GM23338 (cell line): Measurements from ENCODE around the gene KCNK1. TPM values are rescaled to one million over a fixed set of nuclear protein-coding genes. Genes with fewer than 3 reads are reported as not detected.

ENCODE experiments used
- ATAC-seq: fragments of 200-7000 bp; cut with Tn5 transposase; 3 replicates; pipeline ENCODE4 v1.9.1; 2020
- DNase-seq: peaks from one replicate; pipeline ENCODE4 v3.0.0-alpha.2; 2015; ENCODE audit warnings: low spot score
- H2AFZ ChIP-seq: fragments of 200-600 bp; sonication (generic); 2 replicates; pipeline ENCODE4 v1.8.0; 2016; ENCODE audit warnings: antibody characterized with exemption, mild to moderate bottlenecking, moderate library complexity
- H3F3A ChIP-seq: fragments of 200-600 bp; sonication (generic); replicated peaks from 2 replicates; pipeline ENCODE4 v1.8.0; 2017; ENCODE audit warnings: antibody characterized with exemption, mixed run types, low read depth
- H3K27ac ChIP-seq: fragments of 200-600 bp; sonication (generic); 2 replicates; pipeline ENCODE4 v1.6.1; 2016; ENCODE audit warnings: low read depth
- H3K27me3 ChIP-seq: fragments of 200-600 bp; sonication (generic); 2 replicates; pipeline ENCODE4 v1.8.0; 2016; ENCODE audit warnings: mild to moderate bottlenecking, mixed run types, moderate library complexity; ENCODE audit not compliant: insufficient read depth
- H3K36me3 ChIP-seq: fragments of 200-600 bp; sonication (generic); 2 replicates; pipeline ENCODE4 v1.8.0; 2016; ENCODE audit warnings: mild to moderate bottlenecking; ENCODE audit not compliant: insufficient read depth
- H3K4me1 ChIP-seq: fragments of 200-600 bp; sonication (generic); 2 replicates; pipeline ENCODE4 v1.8.0; 2016; ENCODE audit warnings: mild to moderate bottlenecking, moderate library complexity; ENCODE audit not compliant: insufficient read depth
- H3K4me2 ChIP-seq: fragments of 200-600 bp; sonication (generic); 2 replicates; pipeline ENCODE4 v1.7.1; 2017; ENCODE audit warnings: mixed run types
- H3K4me3 ChIP-seq: fragments of 200-600 bp; sonication (generic); 2 replicates; pipeline ENCODE4 v1.6.1; 2016; ENCODE audit warnings: mixed run types
- H3K79me2 ChIP-seq: fragments of 200-600 bp; sonication (generic); replicated peaks from 2 replicates; pipeline ENCODE4 v1.8.0; 2017; ENCODE audit warnings: mild to moderate bottlenecking; ENCODE audit not compliant: insufficient read depth
- H3K9me2 ChIP-seq: fragments of 200-600 bp; sonication (generic); 2 replicates; pipeline ENCODE4 v1.8.0; 2017; ENCODE audit not compliant: insufficient read depth
- H4K20me1 ChIP-seq: fragments of 200-600 bp; sonication (generic); replicated peaks from 2 replicates; pipeline ENCODE4 v1.8.0; 2017; ENCODE audit warnings: mild to moderate bottlenecking; ENCODE audit not compliant: insufficient read depth
- H3K27ac Mint-ChIP-seq: 2 replicates; pipeline ENCODE4 v1.8.0; 2020; ENCODE audit warnings: inconsistent platforms, mild to moderate bottlenecking, moderate library complexity, mixed read lengths
- H3K27me3 Mint-ChIP-seq: 3 replicates; pipeline ENCODE4 v1.8.0; 2022; ENCODE audit warnings: low read depth, mild to moderate bottlenecking, moderate library complexity, mixed read lengths, inconsistent platforms; ENCODE audit not compliant: insufficient read depth, poor library complexity
- H3K36me3 Mint-ChIP-seq: 3 replicates; pipeline ENCODE4 v1.8.0; 2021; ENCODE audit warnings: low read depth, mild to moderate bottlenecking, inconsistent platforms, moderate library complexity, mixed read lengths
- H3K4me1 Mint-ChIP-seq: 3 replicates; pipeline ENCODE4 v1.8.0; 2020; ENCODE audit warnings: mild to moderate bottlenecking, inconsistent platforms, mixed read lengths
- H3K4me3 Mint-ChIP-seq: 3 replicates; pipeline ENCODE4 v1.8.0; 2021; ENCODE audit warnings: moderate library complexity, mild to moderate bottlenecking, inconsistent platforms, mixed read lengths
- H3K9me3 Mint-ChIP-seq: 3 replicates; pipeline ENCODE4 v1.8.0; 2020; ENCODE audit warnings: moderate library complexity, mild to moderate bottlenecking, inconsistent platforms, mixed read lengths
- EZH2 ChIP-seq: fragments of 200-600 bp; sonication (generic); IDR thresholded peaks from one replicate; pipeline ENCODE4 v1.8.0; 2017; ENCODE audit warnings: antibody characterized with exemption, mild to moderate bottlenecking, low read depth; ENCODE audit not compliant: unreplicated experiment
- EZH2phosphoT487 ChIP-seq: fragments of 200-600 bp; sonication (generic); IDR thresholded peaks from one replicate; pipeline ENCODE4 v1.8.1; 2018; ENCODE audit warnings: antibody characterized with exemption; ENCODE audit not compliant: unreplicated experiment
- JUNB ChIP-seq: IDR thresholded peaks from one replicate; pipeline ENCODE4 v1.6.1; 2016; ENCODE audit warnings: antibody characterized with exemption; ENCODE audit not compliant: unreplicated experiment
- NANOG ChIP-seq: IDR thresholded peaks from 2 replicates; pipeline ENCODE4 v1.6.1; 2016; ENCODE audit warnings: antibody characterized with exemption, borderline replicate concordance
- POLR2AphosphoS5 ChIP-seq: IDR thresholded peaks from 2 replicates; pipeline ENCODE4 v1.6.1; 2016; ENCODE audit warnings: antibody characterized with exemption, low read depth
- STAT1 ChIP-seq: IDR thresholded peaks from one replicate; pipeline ENCODE4 v1.6.1; 2016; ENCODE audit warnings: antibody characterized with exemption; ENCODE audit not compliant: unreplicated experiment
- ZNF114 ChIP-seq: fragments of 250-450 bp; sonication (Bioruptor Pico); IDR thresholded peaks from 2 replicates; pipeline ENCODE4 v1.5.0; 2020; ENCODE audit warnings: mild to moderate bottlenecking, moderate library complexity
- ZNF331 ChIP-seq: fragments of 250-450 bp; sonication (Bioruptor Pico); IDR thresholded peaks from 2 replicates; pipeline ENCODE4 v1.5.0; 2020; ENCODE audit warnings: low read depth, mild to moderate bottlenecking, moderate library complexity
- polyA plus RNA-seq: library from polyadenylated mRNA; unstranded; fragments of >200 nt; fragmentation: Nextera tagmentation; extraction: Ambion mirVana; gene quantifications from 2 replicates; pipeline ENCODE4 v1.2.1, GENCODE V29; 2016
- total RNA-seq: library from RNA; depleted of rRNA; stranded (reverse); fragments of >200 nt; shearing (Covaris generic); gene quantifications from 2 replicates; pipeline ENCODE4 v1.2.3, GENCODE V29; 2014
- TF ChIP-seq, protein P1 (sequence below): IDR thresholded peaks from 2 replicates; pipeline ENCODE4 v1.6.1; 2016; ENCODE audit warnings: antibody characterized with exemption
- TF ChIP-seq, protein P2 (sequence below), 2 experiments: fragments of 200-600 bp in 1 of 2; sonication (generic) in 1 of 2; conservative IDR thresholded peaks; 2 replicates each; pipeline versions ENCODE4 v1.5.1 to v1.6.1; 2016 to 2017; ENCODE audit warnings: antibody characterized with exemption in 2 of 2, low read depth in 2 of 2, mild to moderate bottlenecking in 2 of 2, moderate library complexity in 1 of 2
- TF ChIP-seq, protein P3 (sequence below): IDR thresholded peaks from one replicate; pipeline ENCODE4 v1.6.1; 2018; ENCODE audit warnings: antibody characterized with exemption; ENCODE audit not compliant: unreplicated experiment
- TF ChIP-seq, protein P4 (sequence below): fragments of 250-450 bp; sonication (Bioruptor Pico); IDR thresholded peaks from 2 replicates; pipeline ENCODE4 v1.5.0; 2020; ENCODE audit warnings: mild to moderate bottlenecking, moderate library complexity

KCNK1 gene
- total and polyA plus RNA-seq, 2 experiments from 2014 or later = 10.1 to 12.7 TPM

DNA sequence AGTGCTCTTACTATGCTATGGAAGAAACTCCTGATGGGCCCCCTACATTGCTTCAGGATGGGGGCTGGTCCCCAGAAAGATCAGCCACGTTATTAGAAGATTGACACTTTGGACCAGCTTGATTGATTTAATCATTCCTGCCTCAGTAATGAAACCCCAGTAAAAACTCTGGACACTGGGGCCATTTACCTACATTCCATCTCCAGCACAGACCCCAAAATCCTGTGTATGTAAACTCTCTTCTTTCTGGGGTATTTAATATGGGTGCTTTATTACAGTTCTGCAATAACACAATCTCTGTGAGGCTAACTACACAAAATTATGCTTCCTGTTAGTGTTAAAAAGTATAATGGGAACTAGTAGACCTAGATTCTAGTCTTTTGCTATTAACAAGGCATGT lies 96.6 kb downstream of the KCNK1 start:
- H3K27ac ChIP-seq = no peak overlapping the region
- Mint-ChIP-seq H3K27ac (no peak overlapping the region), H3K4me1 (peaks cover 8% of the 10 kb centered on the region; the same call in 2 of the 3 replicates), H3K27me3 (peaks cover 6% of the 10 kb centered on the region), H3K36me3 (no peaks in the 10 kb centered on the region), H3K9me3 (peaks cover 13% of the 10 kb centered on the region; the same call in 1 of the 3 replicates), H3K4me3 (no peak overlapping the region)
- no peak overlapping the region for H2AFZ ChIP-seq
- no peaks in the 10 kb centered on the region for H3F3A ChIP-seq
- DNase-seq (no peak), ATAC-seq (no peak)
- no peaks in the 10 kb centered on the region for H3K36me3 ChIP-seq
- no peak overlapping the region for H3K4me3 ChIP-seq
- H3K79me2 ChIP-seq = no peaks in the 10 kb centered on the region
- no peak overlapping the region for H3K4me2 ChIP-seq
- H3K4me1 ChIP-seq = peaks cover 6% of the 10 kb centered on the region; the same call in 1 of the 2 replicates
- H4K20me1 ChIP-seq = no peaks in the 10 kb centered on the region
- H3K27me3 ChIP-seq = no peaks in the 10 kb centered on the region
- TF ChIP-seq, protein P1, sequence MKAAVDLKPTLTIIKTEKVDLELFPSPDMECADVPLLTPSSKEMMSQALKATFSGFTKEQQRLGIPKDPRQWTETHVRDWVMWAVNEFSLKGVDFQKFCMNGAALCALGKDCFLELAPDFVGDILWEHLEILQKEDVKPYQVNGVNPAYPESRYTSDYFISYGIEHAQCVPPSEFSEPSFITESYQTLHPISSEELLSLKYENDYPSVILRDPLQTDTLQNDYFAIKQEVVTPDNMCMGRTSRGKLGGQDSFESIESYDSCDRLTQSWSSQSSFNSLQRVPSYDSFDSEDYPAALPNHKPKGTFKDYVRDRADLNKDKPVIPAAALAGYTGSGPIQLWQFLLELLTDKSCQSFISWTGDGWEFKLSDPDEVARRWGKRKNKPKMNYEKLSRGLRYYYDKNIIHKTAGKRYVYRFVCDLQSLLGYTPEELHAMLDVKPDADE = no peak
- TF ChIP-seq, protein P2, sequence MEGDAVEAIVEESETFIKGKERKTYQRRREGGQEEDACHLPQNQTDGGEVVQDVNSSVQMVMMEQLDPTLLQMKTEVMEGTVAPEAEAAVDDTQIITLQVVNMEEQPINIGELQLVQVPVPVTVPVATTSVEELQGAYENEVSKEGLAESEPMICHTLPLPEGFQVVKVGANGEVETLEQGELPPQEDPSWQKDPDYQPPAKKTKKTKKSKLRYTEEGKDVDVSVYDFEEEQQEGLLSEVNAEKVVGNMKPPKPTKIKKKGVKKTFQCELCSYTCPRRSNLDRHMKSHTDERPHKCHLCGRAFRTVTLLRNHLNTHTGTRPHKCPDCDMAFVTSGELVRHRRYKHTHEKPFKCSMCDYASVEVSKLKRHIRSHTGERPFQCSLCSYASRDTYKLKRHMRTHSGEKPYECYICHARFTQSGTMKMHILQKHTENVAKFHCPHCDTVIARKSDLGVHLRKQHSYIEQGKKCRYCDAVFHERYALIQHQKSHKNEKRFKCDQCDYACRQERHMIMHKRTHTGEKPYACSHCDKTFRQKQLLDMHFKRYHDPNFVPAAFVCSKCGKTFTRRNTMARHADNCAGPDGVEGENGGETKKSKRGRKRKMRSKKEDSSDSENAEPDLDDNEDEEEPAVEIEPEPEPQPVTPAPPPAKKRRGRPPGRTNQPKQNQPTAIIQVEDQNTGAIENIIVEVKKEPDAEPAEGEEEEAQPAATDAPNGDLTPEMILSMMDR (conservative IDR thresholded peaks at IDR 0.05; ENCODE audit: low read depth in 2 of 2) = no peak
- no peak for TF ChIP-seq JUNB
- TF ChIP-seq NANOG = no peak
- no peak for TF ChIP-seq EZH2
- no peak for TF ChIP-seq STAT1
- TF ChIP-seq POLR2AphosphoS5 = no peak
- no peak for TF ChIP-seq ZNF114 (CRISPR knock-in tag)
- TF ChIP-seq ZNF331 = no peak
- TF ChIP-seq, protein P3, sequence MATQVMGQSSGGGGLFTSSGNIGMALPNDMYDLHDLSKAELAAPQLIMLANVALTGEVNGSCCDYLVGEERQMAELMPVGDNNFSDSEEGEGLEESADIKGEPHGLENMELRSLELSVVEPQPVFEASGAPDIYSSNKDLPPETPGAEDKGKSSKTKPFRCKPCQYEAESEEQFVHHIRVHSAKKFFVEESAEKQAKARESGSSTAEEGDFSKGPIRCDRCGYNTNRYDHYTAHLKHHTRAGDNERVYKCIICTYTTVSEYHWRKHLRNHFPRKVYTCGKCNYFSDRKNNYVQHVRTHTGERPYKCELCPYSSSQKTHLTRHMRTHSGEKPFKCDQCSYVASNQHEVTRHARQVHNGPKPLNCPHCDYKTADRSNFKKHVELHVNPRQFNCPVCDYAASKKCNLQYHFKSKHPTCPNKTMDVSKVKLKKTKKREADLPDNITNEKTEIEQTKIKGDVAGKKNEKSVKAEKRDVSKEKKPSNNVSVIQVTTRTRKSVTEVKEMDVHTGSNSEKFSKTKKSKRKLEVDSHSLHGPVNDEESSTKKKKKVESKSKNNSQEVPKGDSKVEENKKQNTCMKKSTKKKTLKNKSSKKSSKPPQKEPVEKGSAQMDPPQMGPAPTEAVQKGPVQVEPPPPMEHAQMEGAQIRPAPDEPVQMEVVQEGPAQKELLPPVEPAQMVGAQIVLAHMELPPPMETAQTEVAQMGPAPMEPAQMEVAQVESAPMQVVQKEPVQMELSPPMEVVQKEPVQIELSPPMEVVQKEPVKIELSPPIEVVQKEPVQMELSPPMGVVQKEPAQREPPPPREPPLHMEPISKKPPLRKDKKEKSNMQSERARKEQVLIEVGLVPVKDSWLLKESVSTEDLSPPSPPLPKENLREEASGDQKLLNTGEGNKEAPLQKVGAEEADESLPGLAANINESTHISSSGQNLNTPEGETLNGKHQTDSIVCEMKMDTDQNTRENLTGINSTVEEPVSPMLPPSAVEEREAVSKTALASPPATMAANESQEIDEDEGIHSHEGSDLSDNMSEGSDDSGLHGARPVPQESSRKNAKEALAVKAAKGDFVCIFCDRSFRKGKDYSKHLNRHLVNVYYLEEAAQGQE = no peak
- no peak for TF ChIP-seq EZH2phosphoT487
- TF ChIP-seq, protein P4, sequence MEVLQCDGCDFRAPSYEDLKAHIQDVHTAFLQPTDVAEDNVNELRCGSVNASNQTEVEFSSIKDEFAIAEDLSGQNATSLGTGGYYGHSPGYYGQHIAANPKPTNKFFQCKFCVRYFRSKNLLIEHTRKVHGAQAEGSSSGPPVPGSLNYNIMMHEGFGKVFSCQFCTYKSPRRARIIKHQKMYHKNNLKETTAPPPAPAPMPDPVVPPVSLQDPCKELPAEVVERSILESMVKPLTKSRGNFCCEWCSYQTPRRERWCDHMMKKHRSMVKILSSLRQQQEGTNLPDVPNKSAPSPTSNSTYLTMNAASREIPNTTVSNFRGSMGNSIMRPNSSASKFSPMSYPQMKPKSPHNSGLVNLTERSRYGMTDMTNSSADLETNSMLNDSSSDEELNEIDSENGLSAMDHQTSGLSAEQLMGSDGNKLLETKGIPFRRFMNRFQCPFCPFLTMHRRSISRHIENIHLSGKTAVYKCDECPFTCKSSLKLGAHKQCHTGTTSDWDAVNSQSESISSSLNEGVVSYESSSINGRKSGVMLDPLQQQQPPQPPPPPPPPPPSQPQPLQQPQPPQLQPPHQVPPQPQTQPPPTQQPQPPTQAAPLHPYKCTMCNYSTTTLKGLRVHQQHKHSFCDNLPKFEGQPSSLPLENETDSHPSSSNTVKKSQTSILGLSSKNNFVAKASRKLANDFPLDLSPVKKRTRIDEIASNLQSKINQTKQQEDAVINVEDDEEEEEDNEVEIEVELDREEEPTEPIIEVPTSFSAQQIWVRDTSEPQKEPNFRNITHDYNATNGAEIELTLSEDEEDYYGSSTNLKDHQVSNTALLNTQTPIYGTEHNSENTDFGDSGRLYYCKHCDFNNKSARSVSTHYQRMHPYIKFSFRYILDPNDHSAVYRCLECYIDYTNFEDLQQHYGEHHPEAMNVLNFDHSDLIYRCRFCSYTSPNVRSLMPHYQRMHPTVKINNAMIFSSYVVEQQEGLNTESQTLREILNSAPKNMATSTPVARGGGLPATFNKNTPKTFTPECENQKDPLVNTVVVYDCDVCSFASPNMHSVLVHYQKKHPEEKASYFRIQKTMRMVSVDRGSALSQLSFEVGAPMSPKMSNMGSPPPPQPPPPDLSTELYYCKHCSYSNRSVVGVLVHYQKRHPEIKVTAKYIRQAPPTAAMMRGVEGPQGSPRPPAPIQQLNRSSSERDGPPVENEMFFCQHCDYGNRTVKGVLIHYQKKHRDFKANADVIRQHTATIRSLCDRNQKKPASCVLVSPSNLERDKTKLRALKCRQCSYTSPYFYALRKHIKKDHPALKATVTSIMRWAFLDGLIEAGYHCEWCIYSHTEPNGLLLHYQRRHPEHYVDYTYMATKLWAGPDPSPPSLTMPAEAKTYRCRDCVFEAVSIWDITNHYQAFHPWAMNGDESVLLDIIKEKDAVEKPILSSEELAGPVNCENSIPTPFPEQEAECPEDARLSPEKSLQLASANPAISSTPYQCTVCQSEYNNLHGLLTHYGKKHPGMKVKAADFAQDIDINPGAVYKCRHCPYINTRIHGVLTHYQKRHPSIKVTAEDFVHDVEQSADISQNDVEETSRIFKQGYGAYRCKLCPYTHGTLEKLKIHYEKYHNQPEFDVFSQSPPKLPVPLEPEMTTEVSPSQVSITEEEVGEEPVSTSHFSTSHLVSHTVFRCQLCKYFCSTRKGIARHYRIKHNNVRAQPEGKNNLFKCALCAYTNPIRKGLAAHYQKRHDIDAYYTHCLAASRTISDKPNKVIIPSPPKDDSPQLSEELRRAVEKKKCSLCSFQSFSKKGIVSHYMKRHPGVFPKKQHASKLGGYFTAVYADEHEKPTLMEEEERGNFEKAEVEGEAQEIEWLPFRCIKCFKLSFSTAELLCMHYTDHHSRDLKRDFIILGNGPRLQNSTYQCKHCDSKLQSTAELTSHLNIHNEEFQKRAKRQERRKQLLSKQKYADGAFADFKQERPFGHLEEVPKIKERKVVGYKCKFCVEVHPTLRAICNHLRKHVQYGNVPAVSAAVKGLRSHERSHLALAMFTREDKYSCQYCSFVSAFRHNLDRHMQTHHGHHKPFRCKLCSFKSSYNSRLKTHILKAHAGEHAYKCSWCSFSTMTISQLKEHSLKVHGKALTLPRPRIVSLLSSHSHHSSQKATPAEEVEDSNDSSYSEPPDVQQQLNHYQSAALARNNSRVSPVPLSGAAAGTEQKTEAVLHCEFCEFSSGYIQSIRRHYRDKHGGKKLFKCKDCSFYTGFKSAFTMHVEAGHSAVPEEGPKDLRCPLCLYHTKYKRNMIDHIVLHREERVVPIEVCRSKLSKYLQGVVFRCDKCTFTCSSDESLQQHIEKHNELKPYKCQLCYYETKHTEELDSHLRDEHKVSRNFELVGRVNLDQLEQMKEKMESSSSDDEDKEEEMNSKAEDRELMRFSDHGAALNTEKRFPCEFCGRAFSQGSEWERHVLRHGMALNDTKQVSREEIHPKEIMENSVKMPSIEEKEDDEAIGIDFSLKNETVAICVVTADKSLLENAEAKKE (CRISPR knock-in tag) = no peak
- H3K9me2 ChIP-seq = peaks cover 11% of the 10 kb centered on the region; the same call in 1 of the 2 replicates
